Stimulated activated CD4-positive, alpha-beta T cell treated with anti-CD3 and anti-CD28 coated beads, Interleukin-1b, Interleukin-23, amount 100 ng/mL, for 48 hours (primary cell): ENCODE measurements around the gene G3BP2.
"Not testable (repeated sequence)": the region's sequence is repeated elsewhere in the genome, so short reads cannot be mapped to it uniquely, and the experiment has no call there.

Experiments used
- DNase-seq: peaks from one replicate; pipeline ENCODE4 v3.0.0-alpha.2; 2020

The G3BP2 gene

GRCh38 chr4:75683482-75684155, 10.4 kb upstream of the G3BP2 start:
- no peak for DNase-seq

GRCh38 chr4:75679876-75680575, 6.8 kb upstream of the G3BP2 start:
- DNase-seq = no peak

DNA sequence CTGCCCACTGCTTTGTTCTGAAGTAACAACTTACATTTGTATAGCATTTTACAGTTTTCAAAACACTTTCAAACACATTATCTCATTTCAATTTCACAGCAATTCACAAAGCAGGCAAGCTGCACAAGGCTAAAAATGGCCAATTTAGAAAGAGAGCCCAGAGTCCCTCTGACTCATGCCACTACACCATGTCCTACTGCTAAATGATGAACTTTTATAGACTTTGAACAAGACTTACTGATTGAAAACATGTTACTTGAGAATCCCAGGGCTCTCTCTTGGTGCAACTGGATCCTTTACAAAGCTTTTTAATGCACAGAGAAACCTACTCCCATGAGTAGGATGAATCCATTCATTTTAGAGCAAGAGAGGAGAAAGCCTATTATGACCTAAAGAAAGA, 5.8 kb upstream of the G3BP2 start:
- DNase-seq = no peak

- no peak for DNase-seq
These were observed 5.3 kb upstream of the G3BP2 start for GRCh38 chr4:75678473-75678872.

GRCh38 chr4:75675004-75675531, 1.9 kb upstream of the G3BP2 start:
- no peak for DNase-seq

DNA sequence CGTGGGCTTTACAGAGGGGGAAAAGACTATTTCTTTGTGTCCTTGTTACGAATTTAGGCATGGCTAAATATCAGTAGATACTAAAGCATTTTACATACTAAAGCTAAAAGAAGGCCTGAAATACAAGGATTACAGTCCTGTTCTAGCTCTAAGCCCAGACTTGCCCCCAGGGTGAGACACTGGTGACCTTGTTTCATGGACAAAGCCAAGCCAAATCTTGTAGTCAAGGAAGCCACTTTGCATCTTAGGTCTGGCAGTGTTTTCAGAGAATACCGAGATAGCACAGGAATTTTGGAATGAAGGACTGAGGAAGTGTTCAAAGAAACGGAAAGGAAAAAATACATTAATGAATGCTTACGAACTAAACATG, 733 bp upstream of the G3BP2 start:
- DNase-seq = no peak

- peak; percentile 83 for DNase-seq
These were observed 667 bp downstream of the G3BP2 start for GRCh38 chr4:75672461-75673026.

- DNase-seq = no peak
These were observed 1.3 kb downstream of the G3BP2 start for GRCh38 chr4:75671802-75672421.

GRCh38 chr4:75668596-75668995, 4.6 kb downstream of the G3BP2 start:
- DNase-seq = no peak

DNA sequence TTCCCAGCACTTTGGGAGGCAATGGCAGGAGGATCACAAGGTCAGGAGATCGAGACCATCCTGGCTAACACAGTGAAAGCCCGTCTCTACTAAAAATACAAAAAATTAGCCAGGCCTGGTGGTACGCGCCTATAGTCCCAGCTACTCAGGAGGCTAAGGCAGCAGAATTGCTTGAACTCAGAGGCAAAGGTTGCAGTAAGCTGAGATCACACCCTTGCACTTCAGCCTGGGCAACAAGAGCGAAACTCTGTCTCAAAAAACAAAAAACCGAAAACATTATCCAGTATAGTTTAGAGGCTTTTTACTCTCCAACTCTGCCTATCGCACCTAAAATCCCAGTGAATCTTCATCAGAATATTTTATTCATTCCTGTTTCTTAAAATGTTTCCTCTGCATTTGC, 5.6 kb downstream of the G3BP2 start:
- DNase-seq = not testable (repeated sequence)

DNA sequence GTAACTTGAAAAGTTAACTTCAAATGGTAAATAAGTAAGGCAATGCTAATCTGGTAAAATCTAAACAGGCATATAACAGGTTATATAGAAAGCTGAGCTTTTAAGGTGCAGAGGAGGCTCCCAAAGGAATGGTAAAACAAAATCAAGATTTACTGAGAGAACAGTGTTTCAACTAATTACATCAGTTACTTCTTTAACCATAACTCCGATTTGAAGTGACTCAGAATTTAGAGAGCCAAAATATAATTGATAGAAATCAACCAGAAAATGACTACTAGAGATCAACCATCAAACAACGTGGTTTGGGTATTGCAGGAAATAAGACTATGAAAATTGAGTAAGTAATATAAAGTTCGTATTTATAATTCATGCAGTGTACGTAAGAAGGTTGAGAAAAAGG, 6.9 kb downstream of the G3BP2 start:
- DNase-seq = no peak

GRCh38 chr4:75664604-75665003, 8.6 kb downstream of the G3BP2 start:
- not testable (repeated sequence) for DNase-seq

DNA sequence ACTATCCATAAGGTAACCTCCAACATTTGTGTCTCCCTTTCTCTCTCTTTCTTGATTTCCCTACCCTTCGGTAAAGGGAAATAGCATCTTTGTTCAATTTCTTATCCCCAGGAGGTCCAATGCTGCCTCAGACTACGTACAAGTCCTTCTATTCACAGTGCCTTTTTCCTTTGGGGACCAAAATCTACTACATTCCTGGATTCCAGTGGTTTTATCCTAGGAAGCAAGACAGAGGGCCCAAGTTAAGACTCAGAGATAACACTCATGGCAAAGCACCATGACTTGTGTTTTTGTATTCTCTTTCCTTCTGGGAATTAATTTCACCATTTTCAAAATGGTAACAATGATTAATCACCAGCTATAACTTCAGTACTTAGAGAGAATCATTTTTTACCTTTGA, 10.6 kb downstream of the G3BP2 start:
- DNase-seq = no peak

DNA sequence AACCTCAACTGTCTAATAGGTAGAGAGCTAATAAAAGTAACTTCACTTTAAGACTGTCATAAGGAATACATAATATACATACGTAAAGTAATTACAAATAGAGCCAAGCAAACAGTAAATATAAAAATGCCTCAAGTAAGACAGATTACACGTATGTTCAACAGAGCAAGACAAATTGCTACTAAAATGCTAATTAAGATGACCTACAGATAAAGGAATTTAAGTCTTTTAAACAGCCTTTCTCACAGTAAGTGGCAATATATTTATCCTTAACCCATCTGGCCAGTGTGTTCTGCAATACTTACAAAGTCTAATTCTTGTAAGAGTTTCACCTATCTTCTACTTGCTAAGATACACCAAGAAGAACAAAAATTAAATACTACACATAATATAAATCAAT, 12.7 kb downstream of the G3BP2 start:
- no peak for DNase-seq

DNA sequence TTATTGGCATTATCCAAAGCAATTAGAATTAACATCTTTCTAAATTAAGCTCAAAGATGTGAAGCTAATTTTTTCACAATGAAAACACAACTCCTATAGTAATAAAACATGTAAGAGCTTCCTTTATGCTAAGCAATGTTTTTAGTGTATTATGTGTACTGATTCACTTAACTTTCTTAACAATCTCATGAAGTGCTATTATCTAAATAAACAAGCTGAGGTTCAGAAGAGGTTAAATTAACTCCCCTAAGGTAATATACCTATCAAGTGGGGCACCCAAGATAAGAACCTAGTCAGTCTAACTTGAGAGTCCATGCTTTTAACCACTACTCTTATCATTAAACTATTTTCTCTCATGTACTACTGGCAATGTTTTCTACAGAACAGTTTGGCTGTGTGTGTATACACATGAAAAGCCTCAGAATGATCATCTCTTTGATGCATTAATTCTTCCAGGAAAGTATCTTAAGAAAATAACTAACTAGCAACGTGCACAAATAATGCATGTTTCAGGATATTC, 13.6 kb downstream of the G3BP2 start:
- no peak for DNase-seq

DNA sequence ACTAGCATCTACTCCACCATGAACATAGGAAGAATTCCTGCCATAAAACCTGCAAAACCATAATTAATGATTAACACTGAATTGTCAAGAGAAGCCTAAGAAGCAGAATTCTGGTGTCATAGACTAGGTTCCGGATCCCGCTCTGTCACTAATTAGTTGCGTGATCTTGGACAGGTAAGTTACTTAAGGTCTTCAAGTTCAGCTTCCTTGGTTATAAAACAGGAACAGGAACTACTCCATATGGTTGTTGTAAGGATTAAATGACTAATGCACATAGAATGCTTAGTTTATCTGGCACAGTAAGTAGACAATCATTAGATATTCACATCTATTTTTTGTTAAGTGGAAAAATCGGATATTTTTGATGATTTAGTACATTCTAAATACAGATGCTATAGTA, 14.3 kb downstream of the G3BP2 start:
- no peak for DNase-seq

GRCh38 chr4:75655562-75655961, 17.6 kb downstream of the G3BP2 start:
- DNase-seq = no peak

- no peak for DNase-seq
These were observed 18.3 kb downstream of the G3BP2 start for GRCh38 chr4:75654905-75655304.

GRCh38 chr4:75653845-75654503, 19.2 kb downstream of the G3BP2 start:
- DNase-seq = no peak

DNA sequence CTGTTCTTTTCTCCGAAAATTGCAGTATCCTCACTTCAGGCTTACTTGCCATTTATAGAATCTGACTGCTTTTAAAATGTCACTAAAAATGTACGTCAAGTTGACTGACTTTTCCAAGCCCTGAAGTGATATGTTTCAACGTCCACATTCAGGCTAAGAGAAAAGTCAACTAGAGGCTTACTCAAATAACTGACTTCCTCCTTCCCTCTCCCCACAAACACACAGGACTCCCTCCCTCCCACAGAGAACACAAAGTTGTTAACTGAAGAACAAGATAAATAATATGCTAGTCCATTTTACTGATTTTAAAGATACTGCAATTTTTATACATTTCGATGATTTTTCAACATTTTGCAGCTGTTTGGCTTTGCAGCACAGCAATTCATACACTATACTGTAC, 29.1 kb downstream of the G3BP2 start:
- DNase-seq = no peak

DNA sequence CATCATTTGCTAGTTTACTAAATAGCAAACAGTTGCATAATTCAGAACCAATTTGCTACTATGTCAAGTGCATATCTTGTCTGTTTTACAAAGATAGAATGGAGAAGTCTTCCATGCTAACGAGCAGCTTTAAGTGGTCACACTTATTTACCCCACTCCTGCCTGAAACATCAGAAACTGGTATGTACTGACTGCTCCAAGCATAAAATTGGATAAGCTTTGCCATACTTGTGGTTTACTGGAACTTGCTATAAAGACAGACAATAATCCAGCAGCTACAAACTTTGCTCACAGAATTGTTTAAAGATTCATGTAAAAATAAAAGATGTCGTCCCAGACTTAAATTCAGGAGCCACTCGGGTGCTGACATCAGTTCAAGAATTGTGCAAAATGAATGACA, 29.6 kb downstream of the G3BP2 start:
- DNase-seq = no peak

GRCh38 chr4:75639124-75639695, 34.0 kb downstream of the G3BP2 start:
- no peak for DNase-seq

- no peak for DNase-seq
These were observed 35.4 kb downstream of the G3BP2 start for GRCh38 chr4:75637827-75638226.
